HG02678 (cell line): ENCODE data around the gene MBD1.
"Not testable (repeated sequence)": the region's sequence is repeated elsewhere in the genome, so short reads cannot be mapped to it uniquely, and the experiment has no call there.

Experiments used
- ATAC-seq: cut with Tn5 transposase; IDR thresholded peaks from one replicate; pipeline ENCODE4 v1.9.1; 2021; ENCODE audit warnings: mild to moderate bottlenecking, moderate library complexity; ENCODE audit not compliant: unreplicated experiment

Gene MBD1

GRCh38 chr18:50297621-50298442 lies 16.5 kb upstream of the MBD1 start:
- ATAC-seq, result peak; percentile 100

- ATAC-seq, result no peak
Observed at GRCh38 chr18:50293039-50293438, 11.7 kb upstream of the MBD1 start.

GRCh38 chr18:50289108-50289443 lies 7.8 kb upstream of the MBD1 start:
- no peak for ATAC-seq

GRCh38 chr18:50288348-50289107 lies 7.2 kb upstream of the MBD1 start:
- ATAC-seq, result not testable (repeated sequence)

- ATAC-seq, result peak; percentile 92
Observed at GRCh38 chr18:50287441-50288347, 6.4 kb upstream of the MBD1 start, which contains the start of gene CXXC1. CXXC1 (minus strand) TSS chr18:50287692; CDS start chr18:50287589, 103 bp downstream.

GRCh38 chr18:50287028-50287440 lies 5.7 kb upstream of the MBD1 start:
- ATAC-seq, result no peak

GRCh38 chr18:50286391-50287027 lies 5.2 kb upstream of the MBD1 start:
- ATAC-seq, result no peak

- ATAC-seq, result no peak
Observed at GRCh38 chr18:50285631-50286321, 4.5 kb upstream of the MBD1 start.

- no peak for ATAC-seq
Observed at GRCh38 chr18:50285071-50285470, 3.7 kb upstream of the MBD1 start.

GRCh38 chr18:50284255-50284885 lies 3.0 kb upstream of the MBD1 start:
- no peak for ATAC-seq

- ATAC-seq, result no peak
Observed at GRCh38 chr18:50283469-50284209, 2.3 kb upstream of the MBD1 start.

- ATAC-seq, result no peak
Observed at GRCh38 chr18:50282521-50283335, 1.4 kb upstream of the MBD1 start.

GRCh38 chr18:50281972-50282520 lies 723 bp upstream of the MBD1 start:
- no peak for ATAC-seq

- no peak for ATAC-seq
Observed at GRCh38 chr18:50280707-50281294, 522 bp downstream of the MBD1 start.

- ATAC-seq, result no peak
Observed at GRCh38 chr18:50279752-50280151, 1.6 kb downstream of the MBD1 start.

- ATAC-seq, result no peak
Observed at GRCh38 chr18:50277942-50278341, 3.4 kb downstream of the MBD1 start.

GRCh38 chr18:50276452-50276851 lies 4.9 kb downstream of the MBD1 start:
- ATAC-seq, result no peak
